ENCODE results near the gene KCNH5. TPM values are rescaled to one million over a fixed set of nuclear protein-coding genes. Genes with fewer than 3 reads are reported as not detected.

Gene KCNH5
- total RNA-seq, 2 donors from 2014 or later: not detected

DNA sequence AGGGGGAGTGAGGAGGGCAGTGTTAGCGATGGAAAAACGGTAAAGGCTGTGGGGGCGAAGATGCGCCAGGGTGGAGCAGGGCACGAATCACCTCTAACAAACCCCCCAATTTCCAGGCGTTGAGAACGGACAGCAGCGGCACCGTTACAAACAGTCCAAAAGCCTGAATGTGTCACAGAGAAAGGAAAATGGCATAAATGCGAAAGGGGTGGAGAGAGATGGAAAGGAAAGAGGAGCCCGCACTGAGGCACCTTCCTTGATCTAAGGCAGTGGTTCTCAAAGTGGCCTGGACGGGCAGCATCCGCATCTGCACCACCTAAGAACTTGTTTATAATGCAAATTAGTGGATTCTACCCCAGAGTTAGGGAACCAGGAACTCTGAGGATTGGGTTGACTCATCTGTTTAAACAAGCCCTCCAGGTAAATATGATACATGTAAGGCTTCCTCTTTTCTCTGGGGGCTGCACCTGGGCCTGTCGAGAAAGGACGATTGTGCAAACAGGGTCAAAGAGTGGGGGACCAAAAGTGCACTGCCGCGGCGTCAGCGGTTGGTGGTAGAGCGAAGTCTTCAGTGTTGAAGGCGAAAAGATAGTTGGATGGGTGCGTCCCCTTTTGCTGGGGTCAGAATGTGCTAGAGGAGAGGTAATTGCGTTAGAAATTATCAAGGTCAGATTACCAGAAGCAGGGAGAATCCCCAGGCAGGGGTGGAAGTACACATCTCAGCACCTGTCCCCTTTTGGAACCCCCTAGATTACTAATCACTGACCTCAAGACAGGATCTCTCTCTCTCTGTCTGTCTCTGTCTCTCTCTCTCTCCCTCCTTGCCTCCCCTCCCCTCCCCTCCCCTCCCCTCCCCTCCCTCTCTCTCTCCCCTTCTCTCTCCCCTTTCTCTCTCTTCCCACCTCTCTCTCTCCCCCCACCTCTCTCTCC, 1.3 kb upstream of the KCNH5 start:
- peaks cover 14% of the 10 kb centered on the region for H3K4me1 ChIP-seq
- TF ChIP-seq, protein P1, sequence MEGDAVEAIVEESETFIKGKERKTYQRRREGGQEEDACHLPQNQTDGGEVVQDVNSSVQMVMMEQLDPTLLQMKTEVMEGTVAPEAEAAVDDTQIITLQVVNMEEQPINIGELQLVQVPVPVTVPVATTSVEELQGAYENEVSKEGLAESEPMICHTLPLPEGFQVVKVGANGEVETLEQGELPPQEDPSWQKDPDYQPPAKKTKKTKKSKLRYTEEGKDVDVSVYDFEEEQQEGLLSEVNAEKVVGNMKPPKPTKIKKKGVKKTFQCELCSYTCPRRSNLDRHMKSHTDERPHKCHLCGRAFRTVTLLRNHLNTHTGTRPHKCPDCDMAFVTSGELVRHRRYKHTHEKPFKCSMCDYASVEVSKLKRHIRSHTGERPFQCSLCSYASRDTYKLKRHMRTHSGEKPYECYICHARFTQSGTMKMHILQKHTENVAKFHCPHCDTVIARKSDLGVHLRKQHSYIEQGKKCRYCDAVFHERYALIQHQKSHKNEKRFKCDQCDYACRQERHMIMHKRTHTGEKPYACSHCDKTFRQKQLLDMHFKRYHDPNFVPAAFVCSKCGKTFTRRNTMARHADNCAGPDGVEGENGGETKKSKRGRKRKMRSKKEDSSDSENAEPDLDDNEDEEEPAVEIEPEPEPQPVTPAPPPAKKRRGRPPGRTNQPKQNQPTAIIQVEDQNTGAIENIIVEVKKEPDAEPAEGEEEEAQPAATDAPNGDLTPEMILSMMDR (IDR thresholded peaks at IDR 0.05): no peak
- TF ChIP-seq POLR2A (IDR thresholded peaks at IDR 0.05): no peak
- peaks cover 0 to 14% of the 10 kb centered on the region in 2 donors for H3K27me3 ChIP-seq
- DNase-seq (no peak), ATAC-seq (no peak)
- no peak overlapping the region for H3K27ac ChIP-seq
- no peak overlapping the region for H3K4me3 ChIP-seq
- H3K9me3 ChIP-seq: no peaks in the 10 kb centered on the region
- no peaks in the 10 kb centered on the region for H3K36me3 ChIP-seq (replicated peaks in 1 of 2; ENCODE audit: insufficient read depth in 1 of 2, low read depth in 2 of 2)
- intact Hi-C loops (cut with DNase I): no loop called here
- 5 to 10% methylated on average over 23 of the region's 23 CpGs for WGBS, 2 donors

DNA sequence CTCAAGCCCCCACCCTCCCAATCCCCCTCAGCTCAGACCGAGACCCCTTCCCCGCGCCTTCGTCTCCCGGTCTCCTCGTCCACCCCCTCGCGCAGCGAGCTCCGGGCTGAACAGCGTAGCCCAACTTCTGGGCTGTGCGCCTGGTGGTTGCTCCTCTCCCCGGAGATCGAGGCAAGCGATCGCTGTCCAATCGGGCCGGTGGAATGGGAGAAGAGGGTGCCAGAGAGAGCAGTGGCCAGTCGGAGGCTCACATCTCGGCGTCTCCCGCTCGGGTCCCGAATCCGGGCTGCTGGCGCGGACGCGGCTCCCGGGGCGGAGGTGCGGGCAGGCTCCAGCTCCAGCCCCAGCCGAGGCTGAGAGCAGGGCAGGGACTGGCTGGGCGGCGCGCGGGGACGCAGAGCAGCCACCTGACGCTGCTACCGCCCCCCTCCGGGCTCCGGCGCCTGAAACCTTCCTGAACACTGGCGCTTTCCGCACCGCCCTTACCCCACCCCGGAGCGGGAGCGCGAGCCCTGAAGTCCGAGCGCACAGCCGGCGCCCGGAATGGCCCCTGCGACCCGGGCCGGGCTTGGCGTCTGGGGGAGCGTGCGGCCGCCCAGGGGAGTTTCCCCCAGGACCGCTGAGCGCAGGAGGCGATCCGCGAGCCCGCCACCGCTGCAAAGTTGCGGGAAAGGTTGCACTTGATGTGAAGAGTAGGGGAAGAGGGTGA, 508 bp upstream of the KCNH5 start:
- DNase-seq (peak; percentile 19 to 57 (median 20)), ATAC-seq (peak; percentile 58)
- WGBS, 2 donors: 0 to 1% methylated on average over 15 to 70 of the region's 70 CpGs
- intact Hi-C loops (cut with DNase I): no loop called here
- H3K9me3 ChIP-seq: no peaks in the 10 kb centered on the region
- no peak overlapping the region for H3K27ac ChIP-seq
- H3K27me3 ChIP-seq: peaks cover 0 to 14% of the 10 kb centered on the region in 2 donors
- H3K4me1 ChIP-seq: peaks cover 14% of the 10 kb centered on the region
- H3K36me3 ChIP-seq (replicated peaks in 1 of 2; ENCODE audit: insufficient read depth in 1 of 2, low read depth in 2 of 2): no peaks in the 10 kb centered on the region
- no peak overlapping the region for H3K4me3 ChIP-seq
- TF ChIP-seq, protein P1 (IDR thresholded peaks at IDR 0.05): no peak
- no peak for TF ChIP-seq POLR2A (IDR thresholded peaks at IDR 0.05)

DNA sequence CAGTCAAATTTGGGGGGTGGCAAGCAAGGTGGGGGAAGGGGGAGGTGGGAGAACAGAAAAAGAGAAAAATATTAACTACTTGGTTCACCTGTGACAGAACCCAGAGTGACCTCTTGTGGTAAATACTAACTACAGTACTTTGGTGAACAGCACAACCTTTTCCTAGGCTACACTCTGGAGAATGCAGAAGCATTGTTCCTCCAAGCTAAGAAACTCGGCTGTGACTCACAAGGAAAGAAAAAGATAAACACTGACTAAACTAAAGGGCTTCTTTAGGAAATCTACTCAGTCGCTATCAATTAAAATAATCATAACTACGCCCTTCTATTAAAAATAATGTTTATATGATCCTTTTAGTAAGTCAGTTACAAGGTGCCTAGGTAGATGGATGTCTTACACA, 5.4 kb downstream of the KCNH5 start:
- ATAC-seq: no peak
- H3K36me3 ChIP-seq (replicated peaks in 1 of 2; ENCODE audit: insufficient read depth in 1 of 2, low read depth in 2 of 2): no peaks in the 10 kb centered on the region
- H3K9me3 ChIP-seq: no peaks in the 10 kb centered on the region
- H3K27me3 ChIP-seq: peaks cover 0 to 3% of the 10 kb centered on the region in 2 donors
- 14 to 20% methylated on average over 3 of the region's 3 CpGs for WGBS, 2 donors
- intact Hi-C loops (cut with DNase I): loop anchor here (10.0 kb wide), 1 partner anchor 855 kb away; no protein-coding TSS in a partner anchor
- H3K4me3 ChIP-seq: no peak overlapping the region
- peaks cover under 1% of the 10 kb centered on the region for H3K4me1 ChIP-seq
- DNase-seq: no peak
- no peak for TF ChIP-seq POLR2A (IDR thresholded peaks at IDR 0.05)
- TF ChIP-seq, protein P1 (IDR thresholded peaks at IDR 0.05): peak in 5 of 7 experiments; percentile 6 to 22 (median 20)
- H3K27ac ChIP-seq: no peak overlapping the region

DNA sequence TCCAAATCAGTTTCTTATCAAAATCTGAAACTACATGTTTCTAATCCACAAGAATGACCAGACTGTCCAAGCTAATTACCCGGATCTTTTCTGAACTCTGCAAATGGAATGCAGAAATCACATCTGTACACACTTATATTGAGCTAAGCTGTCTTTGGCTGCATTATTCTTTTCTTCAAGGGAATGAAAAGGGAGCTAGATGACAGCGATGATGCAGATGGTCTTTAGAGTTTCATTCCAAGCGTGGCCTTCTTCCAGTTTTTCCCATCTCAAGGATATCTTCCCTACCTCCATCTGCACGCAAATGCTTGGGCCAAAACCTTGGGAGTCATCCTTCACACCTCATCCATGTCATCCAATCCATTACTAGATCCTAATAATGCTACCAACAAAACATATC, 12.6 kb downstream of the KCNH5 start:
- Histone ChIP-seq H3K36me3 (replicated peaks in 1 of 2; ENCODE audit: insufficient read depth in 1 of 2, low read depth in 2 of 2) (no peaks in the 10 kb centered on the region), H3K9me3 (no peaks in the 10 kb centered on the region), H3K27me3 (no peaks in the 10 kb centered on the region), H3K4me1 (no peaks in the 10 kb centered on the region), H3K4me3 (no peak overlapping the region), H3K27ac (no peak overlapping the region)
- ATAC-seq (no peak), DNase-seq (no peak)
- intact Hi-C loops (cut with DNase I): loop anchor here (10.0 kb wide), 1 partner anchor 848 kb away; no protein-coding TSS in a partner anchor
- WGBS, 2 donors: 74 to 83% methylated on average over 4 of the region's 4 CpGs
- TF ChIP-seq POLR2A (IDR thresholded peaks at IDR 0.05): no peak

DNA sequence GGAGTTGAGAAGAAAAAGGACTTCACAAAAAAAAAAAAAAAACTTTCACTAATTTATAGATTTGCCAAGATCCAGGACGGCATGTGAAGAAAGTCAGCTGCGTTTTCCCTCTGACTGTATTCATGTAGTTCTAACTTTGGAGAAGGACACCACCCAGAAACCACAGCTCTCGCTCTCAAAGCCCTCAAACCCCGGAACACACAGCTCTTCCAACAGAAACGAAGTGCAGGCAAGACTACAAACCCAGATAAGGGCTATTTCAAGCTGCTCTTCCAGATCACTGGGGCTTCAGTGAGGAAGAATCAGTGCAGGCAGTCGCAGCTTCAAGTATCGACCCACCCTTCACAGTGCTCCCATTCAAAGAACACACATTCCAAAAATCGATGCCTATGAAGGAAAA, 13.2 kb downstream of the KCNH5 start:
- H3K4me3 ChIP-seq: no peak overlapping the region
- intact Hi-C loops (cut with DNase I): loop anchor here (10.0 kb wide), 1 partner anchor 847 kb away; no protein-coding TSS in a partner anchor
- no peak overlapping the region for H3K27ac ChIP-seq
- no peaks in the 10 kb centered on the region for H3K36me3 ChIP-seq (replicated peaks in 1 of 2; ENCODE audit: insufficient read depth in 1 of 2, low read depth in 2 of 2)
- H3K27me3 ChIP-seq: no peaks in the 10 kb centered on the region
- WGBS, 2 donors: 37 to 38% methylated on average over 8 of the region's 8 CpGs
- H3K4me1 ChIP-seq: no peaks in the 10 kb centered on the region
- no peak for ATAC-seq
- peak in 1 of 4 donors; percentile 19 for DNase-seq
- TF ChIP-seq, protein P1 (IDR thresholded peaks at IDR 0.05): no peak
- no peak for TF ChIP-seq POLR2A (IDR thresholded peaks at IDR 0.05)
- no peaks in the 10 kb centered on the region for H3K9me3 ChIP-seq

Data from body of pancreas (tissue), 4 donors.